Suppressor macrophage treated with lipopolysaccharide for 1 hour (primary cell): ENCODE measurements around the gene GNAL.
"Not testable (repeated sequence)": the region's sequence is repeated elsewhere in the genome, so short reads cannot be mapped to it uniquely, and the experiment has no call there.

Experiments used
- DNase-seq, 3 donors: peaks; one replicate each; pipeline ENCODE4 v3.0.0-alpha.2; 2020 to 2022

Gene GNAL

DNA sequence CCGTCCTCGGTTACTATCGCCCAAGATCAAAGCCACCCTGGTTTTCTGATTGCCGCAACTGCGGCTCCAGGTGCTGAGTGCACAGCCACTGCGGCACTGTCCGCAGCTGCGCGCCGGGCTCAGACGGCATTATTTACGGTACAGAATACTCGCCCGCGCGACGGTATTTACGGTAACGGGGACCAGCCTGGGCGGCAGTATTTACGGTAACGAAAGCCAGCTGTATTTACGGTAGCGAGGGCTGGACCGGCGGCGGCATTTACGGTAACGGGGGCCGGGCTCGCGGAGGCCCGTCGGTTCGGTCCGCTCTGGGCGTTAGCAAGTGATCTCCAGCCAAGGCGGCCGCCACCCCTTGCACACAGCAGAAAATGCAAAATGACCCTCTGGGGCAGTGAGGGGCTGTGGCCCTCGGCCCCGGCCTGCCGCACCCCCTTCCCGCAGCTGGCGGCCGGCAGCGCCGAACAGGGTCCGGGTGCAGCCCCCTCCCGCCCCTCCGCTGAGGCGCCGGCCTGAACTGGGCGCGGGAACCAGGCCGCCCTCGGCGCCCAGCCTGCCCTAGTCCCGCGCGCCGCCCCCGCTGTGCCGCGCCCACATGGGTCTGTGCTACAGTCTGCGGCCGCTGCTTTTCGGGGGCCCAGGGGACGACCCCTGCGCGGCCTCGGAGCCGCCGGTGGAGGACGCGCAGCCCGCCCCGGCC, at the start of gene GNAL:
TSS of gene GNAL (plus strand) at position 293 of the 697 bp plus-strand sequence. CDS start at position 593, 300 bp downstream.
- peak; percentile 73 to 83 (median 80) for DNase-seq

DNA sequence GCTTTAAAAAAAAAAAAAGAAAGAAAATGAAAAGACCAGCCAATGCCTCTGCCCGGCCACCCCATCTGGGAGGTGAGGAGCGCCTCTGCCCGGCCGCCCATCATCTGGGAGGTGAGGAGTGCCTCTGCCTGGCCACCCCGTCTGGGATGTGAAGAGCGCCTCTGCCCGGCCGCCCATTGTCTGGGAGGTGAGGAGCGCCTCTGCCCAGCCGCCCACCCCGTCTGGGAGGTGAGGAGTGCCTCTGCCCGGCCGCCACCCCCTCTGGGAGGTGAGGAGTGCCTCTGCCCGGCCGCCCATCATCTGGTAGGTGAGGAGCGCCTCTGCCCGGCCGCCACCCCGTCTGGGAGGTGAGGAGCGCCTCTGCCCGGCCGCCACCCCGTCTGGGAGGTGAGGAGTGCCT, 41.8 kb upstream of the GNAL start:
- not testable (repeated sequence) for DNase-seq

DNA sequence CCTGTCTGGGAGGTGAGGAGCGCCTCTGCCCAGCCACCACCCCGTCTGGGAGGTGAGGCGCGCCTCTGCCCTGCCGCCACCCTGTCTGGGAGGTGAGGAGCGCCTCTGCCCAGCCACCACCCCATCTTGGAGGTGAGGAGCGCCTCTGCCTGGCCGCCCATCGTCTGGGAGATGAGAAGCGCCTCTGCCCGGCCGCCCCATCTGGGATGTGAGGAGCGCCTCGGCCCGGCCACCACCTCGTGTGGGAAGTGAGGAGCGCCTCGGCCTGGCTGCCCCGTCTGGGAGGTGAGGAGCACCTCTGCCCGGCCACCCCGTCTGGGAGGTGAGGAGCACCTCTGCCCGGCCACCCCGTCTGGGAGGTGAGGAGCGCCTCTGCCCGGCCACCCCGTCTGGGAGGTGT, 41.3 kb upstream of the GNAL start:
- DNase-seq: not testable (repeated sequence)

DNA sequence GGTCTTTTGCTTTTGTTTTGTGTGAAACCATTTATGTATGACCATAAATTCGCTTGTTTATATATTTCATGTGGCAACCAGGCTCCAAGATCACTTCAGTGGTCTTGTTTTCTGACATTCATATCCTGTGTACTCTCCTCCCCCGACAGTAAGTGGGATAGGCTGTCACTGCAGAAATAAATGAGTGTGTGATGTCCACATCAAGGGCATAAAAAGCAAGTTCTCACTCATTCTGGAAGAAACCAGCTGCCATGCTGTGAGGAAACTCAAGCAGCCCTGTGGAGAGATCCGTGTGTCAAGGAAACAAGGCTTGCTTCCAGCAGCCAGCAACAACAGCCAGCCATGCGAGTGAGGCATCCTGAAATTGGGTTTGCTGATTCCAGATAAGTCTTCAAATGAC, 39.2 kb upstream of the GNAL start:
- DNase-seq: no peak

DNA sequence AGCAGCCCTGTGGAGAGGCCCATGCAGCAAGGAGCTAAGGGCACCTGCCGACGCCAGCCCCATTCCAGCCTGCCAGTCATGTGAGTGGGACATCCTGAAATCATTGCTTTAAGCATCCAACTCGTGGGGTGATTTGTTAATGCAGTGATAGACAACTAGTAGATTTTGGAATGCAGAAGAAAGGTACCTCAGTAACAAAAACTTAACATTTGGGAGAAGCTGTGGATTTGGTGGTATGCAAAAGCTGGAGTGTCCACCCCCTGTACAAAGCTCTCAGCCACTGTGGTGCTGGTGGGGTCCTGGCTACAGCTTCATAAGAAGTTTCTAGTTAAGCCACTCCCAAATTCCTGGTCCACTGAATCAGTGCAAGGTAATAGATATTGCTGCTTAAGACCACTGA, 37.2 kb upstream of the GNAL start:
- DNase-seq: no peak

DNA sequence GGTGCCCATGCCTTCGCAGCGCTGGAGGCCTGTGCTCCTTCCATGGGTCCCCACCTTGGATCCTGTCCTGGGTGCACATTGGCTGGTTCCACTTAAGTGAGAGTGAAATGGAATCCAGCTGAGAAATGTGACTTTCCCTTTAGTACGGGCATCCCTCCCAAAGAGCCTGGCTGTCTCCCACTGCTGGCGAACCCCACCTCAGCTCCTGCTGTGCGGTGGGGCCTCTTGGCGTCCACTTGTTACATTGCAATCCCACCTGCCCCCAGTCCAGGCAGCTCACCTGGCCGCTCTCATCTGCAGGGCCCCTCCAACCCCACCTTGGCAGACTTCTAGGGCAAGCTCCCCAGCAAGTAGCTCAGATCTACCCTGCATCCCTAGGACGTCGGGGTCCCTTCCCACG, 35.5 kb upstream of the GNAL start:
- DNase-seq: no peak

DNA sequence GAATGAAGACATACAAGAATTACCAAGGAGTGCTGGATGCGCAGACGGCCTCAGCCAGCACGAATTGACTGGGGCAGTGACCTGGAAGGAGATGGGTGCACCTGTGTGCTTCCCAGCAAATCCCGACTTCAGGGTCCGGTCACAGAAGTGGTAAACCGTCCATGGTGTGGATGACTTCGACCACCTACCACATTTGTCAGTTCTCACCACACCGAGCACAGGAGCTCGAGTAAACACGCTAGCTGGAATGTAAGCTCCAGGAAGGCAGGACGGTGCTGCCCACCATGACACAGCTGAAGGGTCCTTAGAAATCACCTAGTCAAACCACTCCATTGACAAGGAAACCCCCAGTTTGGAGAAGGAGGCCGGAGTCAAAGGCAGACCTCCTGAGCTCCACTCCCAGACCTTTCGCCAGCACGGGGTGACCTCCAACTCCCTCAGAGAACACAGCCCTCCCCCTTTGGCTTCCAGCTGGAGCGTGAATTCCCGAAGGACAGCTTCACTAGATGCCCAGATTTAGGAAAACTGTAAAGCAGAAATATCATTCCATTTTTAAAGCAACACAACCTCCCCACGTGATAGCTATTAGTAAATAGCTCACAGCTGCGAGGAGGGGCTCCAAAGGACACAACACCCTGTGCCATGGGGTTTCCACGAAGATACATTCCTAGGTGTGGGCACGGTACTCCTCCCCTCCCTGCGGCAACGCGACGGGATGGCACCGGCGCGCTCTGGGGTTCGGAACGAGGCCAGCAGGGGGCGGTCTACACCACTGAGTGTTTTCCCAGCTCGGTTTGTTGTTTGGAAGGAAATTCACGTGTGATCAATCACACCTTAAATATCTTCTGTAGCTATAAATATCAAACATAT, 34.1 kb upstream of the GNAL start:
- peak; percentile 53 to 76 (median 63) for DNase-seq

DNA sequence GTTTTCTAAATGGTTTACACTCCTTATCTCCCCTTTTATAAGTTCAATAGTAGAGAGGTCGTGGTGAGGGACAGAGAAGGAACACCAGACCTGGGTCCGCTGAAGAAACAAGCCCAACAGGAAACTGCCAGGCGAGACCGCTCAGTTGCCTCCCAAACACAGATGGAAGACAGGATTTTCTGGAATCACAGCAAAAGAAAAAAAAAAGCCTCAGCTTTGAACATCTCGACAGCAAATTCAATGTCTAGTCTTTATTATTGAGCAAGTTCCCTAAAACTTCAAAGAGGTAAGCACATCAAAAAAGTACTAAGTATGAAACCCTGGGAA, 33.5 kb upstream of the GNAL start:
- DNase-seq: no peak

DNA sequence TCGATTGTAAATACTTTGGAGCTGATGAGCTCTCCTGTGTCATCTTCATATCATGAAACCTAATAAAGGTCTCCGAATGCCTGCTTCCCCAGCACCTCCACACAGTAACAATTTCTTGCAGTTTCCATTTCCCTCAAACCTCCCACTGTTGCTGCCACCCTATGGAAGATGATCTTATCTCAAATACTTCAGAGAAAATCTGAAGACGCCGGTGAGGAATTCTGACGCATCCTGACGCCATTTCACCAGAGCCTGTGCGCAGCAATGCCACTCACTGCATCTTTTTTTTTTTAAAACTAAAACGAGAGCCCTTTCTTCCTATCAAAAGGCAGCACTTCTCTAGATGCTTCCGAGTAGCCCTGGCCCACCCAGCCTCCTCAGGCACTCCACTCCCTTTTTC, 31.9 kb upstream of the GNAL start:
- DNase-seq: no peak

DNA sequence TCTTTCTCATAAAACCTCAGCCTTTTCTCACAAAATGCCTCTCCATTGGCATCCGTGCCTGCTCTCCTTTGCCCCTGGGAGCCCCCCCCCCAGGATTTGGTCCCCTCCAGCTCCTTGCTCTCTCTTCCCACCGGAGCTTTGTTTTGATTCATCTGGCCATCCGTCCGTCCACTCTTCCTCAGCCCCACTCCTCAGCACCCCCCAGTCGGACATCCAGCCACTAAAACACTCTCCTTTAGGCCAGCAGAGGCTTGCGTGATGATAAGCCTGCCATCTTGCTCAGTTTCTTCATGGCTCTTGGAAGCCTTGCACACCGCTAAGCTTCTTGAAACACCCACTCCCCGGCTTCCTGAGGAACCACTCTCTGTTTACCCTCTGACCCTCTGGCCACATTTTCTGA, 31.5 kb upstream of the GNAL start:
- no peak for DNase-seq

DNA sequence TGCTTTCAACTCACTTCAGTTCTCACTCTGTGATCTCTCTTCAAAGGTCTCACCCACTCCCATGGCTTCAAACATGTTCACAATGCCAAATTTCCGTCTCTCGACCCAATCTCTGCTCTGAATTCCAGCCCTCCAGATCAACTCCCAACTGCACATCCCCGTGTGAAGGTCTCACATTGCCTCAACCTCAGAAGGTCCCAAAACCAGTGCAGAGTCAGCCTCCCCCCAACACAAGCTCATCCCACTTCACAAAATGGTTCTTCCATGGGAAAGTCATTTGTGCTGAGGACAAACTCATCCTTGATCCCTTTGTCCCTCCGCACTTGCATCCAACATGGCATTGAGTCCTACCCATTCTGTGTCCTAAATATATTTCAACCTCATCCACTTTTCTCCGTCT, 31.0 kb upstream of the GNAL start:
- DNase-seq: no peak

DNA sequence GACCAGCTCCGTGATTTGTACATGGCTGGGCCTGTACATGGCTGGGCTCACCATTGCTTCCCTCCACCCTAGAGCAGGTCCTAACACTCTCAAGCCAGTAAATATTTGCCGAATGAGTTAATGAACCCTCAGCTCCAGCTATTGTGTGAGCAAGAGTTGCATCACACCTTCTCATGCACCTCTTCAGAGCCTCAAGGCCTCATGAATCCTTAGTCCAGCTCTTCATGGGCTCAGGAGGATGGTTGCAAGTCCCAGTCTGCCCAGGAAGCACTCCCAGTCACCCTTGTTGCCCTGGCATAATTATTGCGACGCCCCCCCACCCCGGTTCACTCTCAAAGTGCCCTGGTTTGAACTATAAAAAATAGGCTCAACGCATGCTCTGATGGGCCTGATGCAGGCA, 30.1 kb upstream of the GNAL start:
- no peak for DNase-seq

DNA sequence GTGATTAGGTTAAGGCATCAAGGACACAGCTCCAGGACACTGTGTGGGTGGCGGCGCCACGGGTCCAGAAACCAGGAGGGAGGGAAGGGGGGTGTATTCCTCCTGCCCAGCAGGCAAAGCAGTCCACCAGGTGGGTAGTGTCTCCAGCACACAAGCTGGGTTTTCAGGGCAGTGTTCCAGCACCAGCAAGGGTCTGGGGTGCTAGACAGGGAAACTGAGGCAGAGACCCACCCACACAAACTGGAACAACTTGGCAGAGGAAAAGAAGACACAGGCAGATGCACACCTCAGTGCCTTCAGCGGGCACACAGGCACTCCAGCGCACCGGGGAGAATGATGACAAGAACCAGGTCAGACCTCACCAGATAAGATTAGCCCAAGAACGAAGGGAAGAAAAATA, 28.4 kb upstream of the GNAL start:
- no peak for DNase-seq

DNA sequence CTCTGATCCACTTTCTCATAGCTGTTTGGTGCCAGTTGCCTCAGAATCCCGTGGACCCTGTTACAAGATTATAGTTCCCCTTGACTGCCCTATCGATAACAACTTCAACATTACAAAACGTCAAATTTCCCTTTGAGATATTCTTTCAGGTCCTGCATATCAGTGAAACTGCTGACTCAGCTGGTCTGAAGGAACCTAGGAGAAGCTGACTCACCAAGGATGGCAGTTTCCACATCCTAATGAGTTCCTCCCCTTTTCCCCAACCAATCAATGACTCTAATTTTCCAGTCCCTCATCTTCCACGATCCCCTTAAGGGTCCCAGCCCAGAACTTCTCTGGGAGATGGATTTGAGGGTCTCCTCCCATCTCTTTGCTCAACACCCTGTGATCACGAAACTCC, 27.6 kb upstream of the GNAL start:
- peak; percentile 10 to 23 (median 20) for DNase-seq

DNA sequence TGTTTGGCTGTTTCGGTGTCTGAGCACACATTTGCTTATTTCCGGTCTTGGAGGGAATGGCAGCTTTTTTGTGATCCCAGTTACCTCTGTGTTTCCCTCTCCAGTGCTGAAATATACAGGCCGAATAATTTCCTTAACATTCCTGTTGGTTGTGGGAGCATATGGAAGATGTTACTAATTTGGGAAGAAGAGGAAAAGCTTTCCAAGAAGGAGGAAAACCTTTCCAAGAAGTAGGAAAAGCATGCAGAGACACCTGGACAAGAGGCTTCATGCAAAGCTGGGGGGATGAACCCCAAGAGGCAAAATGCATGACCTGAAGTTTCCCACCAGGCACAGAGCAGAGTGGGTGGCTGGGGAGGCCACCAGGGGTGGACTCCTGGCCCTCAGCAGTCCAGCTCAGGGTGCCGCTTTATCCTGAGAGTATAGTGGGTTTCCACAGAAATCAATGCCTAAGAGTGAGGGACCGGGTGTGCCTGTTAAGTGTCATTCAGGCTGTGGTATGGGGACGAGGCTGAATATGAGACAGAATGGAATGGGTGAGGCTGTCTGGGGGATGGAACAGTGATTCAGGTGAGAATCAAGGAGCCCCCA, 25.5 kb upstream of the GNAL start:
- DNase-seq: no peak

DNA sequence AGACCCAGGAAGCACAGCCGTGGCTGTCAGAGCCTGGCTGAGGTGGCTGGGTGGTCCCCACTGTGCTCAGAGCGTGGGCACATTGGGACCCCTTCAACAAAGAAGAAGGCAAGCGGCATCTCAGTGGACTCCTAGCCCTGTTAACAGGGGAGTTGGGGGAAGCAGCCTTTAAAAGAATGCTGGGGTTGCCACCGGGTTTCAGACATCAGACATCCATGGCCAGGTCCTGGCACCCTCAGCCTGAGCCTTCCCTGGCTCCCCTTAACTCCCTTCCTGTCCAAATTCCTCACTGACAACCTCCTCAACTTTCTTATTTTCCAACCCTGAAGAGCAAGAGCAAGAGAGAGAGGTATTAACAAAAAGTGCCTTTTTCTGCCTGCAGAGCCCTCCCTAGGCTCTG, 24.8 kb upstream of the GNAL start:
- DNase-seq: no peak

DNA sequence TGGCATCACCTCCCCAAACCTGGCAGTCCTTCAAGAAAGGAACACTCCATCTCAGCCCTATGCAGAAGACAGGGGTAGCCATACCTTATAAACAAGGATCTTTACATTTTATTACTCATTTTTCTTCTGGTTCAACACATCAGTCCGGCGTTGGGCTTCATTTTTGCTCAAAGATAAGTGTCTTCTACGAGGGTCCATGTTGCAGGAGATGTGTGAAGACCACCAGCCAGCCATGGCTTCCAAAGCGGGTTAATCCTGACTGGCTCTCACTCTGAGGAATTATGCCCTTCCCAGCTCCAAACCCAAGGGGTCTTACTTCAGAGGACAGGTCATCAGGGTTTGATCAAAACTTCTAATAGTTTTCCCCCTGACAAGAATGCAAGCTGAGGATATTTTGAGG, 23.9 kb upstream of the GNAL start:
- no peak for DNase-seq

DNA sequence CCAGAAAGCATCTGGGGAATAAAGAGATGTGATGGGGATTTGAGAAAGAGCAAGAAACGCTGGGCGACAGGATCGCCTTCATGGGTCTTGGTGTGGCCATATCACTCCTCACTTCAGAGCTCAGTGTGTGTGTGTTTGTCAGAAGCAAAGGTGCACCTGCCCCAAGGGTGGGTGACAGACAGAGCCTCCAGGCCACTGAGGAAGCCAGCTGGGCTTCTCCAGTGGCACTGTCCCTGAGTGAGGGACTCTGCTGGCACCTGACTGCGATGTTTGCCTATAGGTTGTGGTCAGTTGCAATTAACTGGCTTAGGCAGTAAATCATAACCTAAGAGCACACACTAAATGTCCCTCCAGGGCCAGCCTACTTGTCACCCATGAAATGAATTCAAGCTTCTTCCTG, 23.5 kb upstream of the GNAL start:
- DNase-seq: no peak

DNA sequence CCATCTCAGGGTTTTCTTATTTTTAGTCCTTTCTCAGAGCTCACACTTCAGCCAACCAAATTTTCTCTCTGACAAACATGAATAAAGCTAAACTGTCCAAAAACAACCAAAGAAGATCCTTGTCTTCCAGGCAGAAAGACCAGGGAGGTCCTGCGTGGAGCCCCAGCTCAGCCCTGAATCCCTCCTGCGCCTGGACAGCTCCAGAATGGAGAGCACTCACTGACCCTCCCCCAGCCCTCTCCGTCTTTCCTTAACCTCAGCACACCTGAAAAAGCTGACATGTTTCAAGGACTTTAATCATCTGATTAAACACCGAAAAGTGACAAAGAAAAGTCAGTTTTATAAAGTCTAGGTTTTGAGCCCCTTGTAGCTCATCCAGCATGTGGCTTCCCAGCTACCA, 22.9 kb upstream of the GNAL start:
- no peak for DNase-seq

DNA sequence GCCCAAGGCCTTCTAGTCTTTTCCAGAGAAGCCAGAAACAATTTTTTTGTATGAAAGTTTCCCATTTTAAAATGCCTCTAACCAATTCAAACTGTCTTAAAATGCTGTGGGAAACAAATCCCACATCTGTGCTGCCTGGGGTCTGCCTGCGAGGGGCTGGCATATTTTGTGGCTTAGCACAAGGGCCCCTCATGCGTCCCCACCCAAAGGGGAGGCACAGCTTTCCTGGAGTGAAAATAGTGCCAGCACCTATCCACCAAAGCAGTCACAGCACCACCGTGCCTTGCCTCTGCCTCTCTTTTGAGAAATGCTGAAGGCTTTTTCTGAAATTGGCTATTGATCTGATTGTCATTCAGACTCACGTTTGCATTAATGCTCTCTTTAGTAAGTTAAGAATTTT, 22.2 kb upstream of the GNAL start:
- no peak for DNase-seq

DNA sequence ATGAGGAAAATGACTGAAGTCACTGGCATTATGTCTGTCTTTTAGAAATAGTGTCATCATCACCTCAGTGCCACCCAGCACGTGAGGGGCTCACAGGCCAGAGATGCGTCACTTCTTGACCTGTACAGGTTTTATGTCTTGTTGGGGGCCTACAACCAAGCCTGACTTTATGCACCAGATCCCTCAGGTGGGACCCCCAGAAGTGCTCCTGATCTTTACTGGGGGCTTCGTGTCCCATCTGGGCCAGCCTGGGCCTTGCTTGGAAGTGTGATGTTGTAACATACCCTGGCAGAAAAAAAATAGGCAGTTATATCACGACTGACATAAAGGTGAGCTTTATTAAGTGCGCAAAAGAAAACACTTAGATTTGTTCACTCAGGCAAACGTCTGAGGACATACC, 21.5 kb upstream of the GNAL start:
- DNase-seq: no peak

DNA sequence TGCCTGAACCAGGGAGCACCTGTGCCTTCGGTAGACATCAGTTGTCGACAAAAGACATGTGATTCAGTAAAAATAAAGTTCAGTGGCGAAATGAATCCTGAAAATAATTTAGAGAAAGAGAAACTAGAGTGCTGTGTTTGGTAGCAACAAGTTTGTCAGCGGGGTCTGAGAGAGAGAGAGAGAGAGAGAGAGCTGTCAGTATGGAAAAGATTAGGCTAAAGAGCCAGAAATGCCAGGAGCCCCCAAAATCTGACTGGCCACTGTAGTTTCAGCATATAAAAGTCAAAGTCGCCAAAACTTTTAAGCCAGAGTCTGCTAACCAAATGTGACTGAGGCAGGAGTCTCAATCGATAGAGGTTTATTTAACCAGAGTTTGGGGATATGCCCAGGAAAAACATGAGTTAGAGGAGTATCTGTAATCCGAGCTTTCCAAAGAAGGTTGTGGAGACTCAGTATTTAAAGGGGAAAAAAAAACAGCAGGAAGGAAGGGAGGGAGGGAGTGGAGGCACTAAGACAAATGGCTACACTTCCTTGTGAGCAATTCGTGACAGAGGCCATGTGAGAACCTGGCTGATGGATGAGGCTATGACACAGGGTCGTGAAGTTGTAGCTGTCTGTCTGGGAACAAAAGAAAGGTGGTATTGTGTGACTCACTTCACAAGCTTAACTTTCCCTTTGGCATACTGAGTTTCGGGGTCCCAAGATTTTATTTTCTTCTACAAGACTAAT, 20.5 kb upstream of the GNAL start:
- no peak for DNase-seq

DNA sequence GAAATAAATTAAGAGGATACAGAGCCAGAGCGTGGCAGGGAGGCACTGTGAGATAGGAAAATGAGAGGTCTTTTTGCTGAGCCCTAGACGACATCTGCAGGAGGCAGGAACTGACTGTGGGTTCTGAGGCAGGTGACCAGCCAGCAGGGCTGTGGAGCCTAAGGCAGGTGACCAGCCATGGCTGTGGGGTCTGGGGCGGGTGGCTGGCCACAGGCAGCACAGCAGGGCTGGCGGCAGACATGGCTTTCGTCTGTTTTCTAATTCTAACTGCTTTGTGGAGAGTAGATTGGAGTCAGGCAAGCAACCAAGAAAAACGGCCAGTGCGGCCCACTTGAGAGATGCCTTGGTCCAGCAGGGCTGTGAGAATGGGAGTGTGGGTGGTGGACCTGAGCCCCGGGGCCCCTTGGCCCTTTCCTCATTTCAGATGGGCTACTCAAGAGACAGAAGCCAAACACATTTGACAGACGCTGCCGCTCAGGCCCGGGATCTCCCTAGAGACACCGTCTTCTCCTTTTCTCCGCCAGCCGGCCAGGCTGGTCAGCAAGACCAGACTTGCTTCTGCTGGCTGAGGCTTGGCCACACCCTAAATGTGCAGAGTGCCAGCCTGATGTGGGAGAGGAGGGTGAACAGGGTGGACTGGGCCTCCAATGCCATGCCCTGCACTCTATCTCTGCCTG, 19.7 kb upstream of the GNAL start:
- no peak for DNase-seq
